ENCODE results near the gene NUS1.

DNA sequence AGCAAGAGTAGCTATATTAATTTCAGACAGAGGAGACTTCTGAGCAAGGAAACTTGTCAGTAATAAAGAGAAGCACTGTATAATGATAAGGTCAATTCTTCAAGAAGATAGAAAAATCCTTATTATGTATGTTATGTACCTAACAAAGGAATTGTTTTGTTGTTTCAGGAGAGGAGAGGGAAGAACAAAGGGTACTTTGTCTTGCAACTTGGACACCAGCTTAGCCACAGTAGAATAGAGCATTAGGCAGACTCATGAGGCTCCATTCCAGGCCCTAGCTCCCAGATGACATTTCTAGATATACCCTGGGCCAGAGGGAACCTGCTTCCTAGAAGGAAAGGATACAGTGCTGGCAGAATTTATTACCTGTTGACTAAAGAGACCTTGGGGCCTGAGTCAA is 6.5 kb upstream of the NUS1 start:
- TF ChIP-seq EZH2 (IDR thresholded peaks at IDR 0.05; ENCODE audit: insufficient read depth, poor library complexity, severe bottlenecking): no peak
- no peak for TF ChIP-seq EZH2phosphoT487 (IDR thresholded peaks at IDR 0.05; ENCODE audit: insufficient read depth, low read depth)
